ENCODE measurements around the gene FHIP2A. TPM values are rescaled to one million over a fixed set of nuclear protein-coding genes. Genes with fewer than 3 reads are reported as not detected.

Gene FHIP2A
- total RNA-seq, 2 experiments from 2014 or later = 15.2 to 17.6 TPM

DNA sequence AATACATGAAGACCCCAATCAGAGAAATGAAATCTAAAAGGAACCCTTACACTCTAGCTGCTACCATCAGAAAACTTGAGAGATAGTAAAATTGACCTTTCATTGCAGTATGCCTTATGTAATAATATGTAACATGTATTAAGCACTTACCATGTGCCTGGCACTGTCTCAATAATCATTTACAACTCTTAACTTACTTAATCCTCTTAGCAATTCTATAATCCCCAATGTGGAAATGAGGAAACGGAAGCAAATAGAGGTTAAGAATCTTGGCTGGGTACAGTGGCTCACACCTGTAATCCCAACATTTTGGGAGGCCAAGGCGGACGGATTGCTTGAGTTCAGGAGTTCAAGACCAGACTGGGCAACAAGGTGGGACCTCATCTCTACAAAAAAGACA, 29.8 kb upstream of the FHIP2A start:
- ChIA-PET CTCF (interaction anchor here (0.9 kb wide), 1 partner anchor 30 kb away, joined by 3 read pairs; the partner anchor contains the start of gene FHIP2A), POLR2A (no interaction called here)

DNA sequence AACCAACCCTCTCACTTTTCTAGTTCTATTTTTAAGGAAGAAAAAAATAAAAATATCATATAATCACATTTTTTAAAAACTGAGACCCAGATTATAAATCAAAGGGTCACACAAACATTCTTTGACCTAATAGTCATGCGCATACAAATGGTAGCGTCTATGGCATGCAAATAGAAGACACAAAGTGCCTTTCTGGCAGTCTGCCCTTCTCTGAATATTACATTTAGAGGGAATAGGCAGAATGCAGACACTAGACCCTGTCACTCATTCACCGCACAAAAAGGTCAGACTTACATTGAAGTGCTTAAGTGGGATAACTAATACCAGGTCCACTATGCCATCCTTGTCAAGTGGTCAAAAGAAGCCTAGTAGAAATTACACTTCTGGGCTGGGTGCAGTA, 26.5 kb upstream of the FHIP2A start:
- H3K4me3 Mint-ChIP-seq = no peak overlapping the region
- peaks cover 8% of the 10 kb centered on the region for H3K4me1 Mint-ChIP-seq (ENCODE audit: low read depth)
- CTCF ChIA-PET = interaction anchor here (1.4 kb wide), 1 partner anchor 10 kb away, joined by 4 read pairs; no protein-coding TSS in a partner anchor
- peaks cover 3% of the 10 kb centered on the region for H3K9me3 Mint-ChIP-seq (ENCODE audit: insufficient read depth)
- POLR2A ChIA-PET = no interaction called here
- peaks cover 21% of the 10 kb centered on the region for H3K36me3 Mint-ChIP-seq (ENCODE audit: low read depth)
- DNase-seq (no peak), ATAC-seq (no peak)
- H3K27ac Mint-ChIP-seq = no peak overlapping the region
- H3K27me3 Mint-ChIP-seq (ENCODE audit: low read depth) = peaks cover 8% of the 10 kb centered on the region

More for the DNA sequence above, 29.8 kb upstream of the FHIP2A start:
- H3K27ac Mint-ChIP-seq = no peak overlapping the region
- no peak overlapping the region for H3K4me3 Mint-ChIP-seq
- no peak for DNase-seq
- H3K27me3 Mint-ChIP-seq (ENCODE audit: low read depth) = peaks cover 2% of the 10 kb centered on the region
- no peak for ATAC-seq
- H3K36me3 Mint-ChIP-seq (ENCODE audit: low read depth) = peaks cover 9% of the 10 kb centered on the region
- H3K9me3 Mint-ChIP-seq (ENCODE audit: insufficient read depth) = peaks cover 3% of the 10 kb centered on the region
- H3K4me1 Mint-ChIP-seq (ENCODE audit: low read depth) = no peaks in the 10 kb centered on the region

GRCh38 chr10:114800361-114800760, 21.2 kb upstream of the FHIP2A start:
- ChIA-PET POLR2A (interaction anchor here (1.4 to 1.7 kb wide), 2 partner anchors 10 to 259 kb away, joined by 5 to 9 read pairs; no protein-coding TSS in a partner anchor), CTCF (no interaction called here)
- peak overlapping the region; percentile 63 for H3K4me3 Mint-ChIP-seq

DNA sequence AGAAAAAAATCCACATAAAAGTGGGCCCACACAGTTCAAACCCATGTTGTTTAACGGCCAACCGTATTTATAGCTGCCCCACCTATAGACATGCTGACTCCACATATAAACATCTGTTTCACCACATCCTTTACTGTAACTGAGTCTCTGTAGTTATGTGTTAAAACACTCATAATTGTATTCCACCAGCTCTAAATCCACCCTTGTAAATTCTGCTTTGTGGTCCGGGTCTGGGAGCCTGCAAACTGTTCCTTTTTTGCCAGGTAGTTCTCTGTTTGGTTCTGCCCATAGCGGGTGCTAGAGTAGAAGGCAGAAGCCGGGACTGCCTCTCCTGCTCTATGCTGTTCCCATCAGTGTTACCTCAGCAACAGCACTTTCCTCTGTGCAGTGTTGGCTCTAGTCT, 20.2 kb upstream of the FHIP2A start:
- Mint-ChIP-seq H3K9me3 (ENCODE audit: insufficient read depth) (no peaks in the 10 kb centered on the region), H3K36me3 (ENCODE audit: low read depth) (peaks cover 20% of the 10 kb centered on the region), H3K4me1 (ENCODE audit: low read depth) (peaks cover 34% of the 10 kb centered on the region), H3K4me3 (peak overlapping the region; percentile 63), H3K27me3 (ENCODE audit: low read depth) (peaks cover 8% of the 10 kb centered on the region), H3K27ac (peak overlapping the region; percentile 88)
- ChIA-PET CTCF (interaction anchor here (0.8 to 1.3 kb wide), 5 partner anchors 9 to 497 kb away, joined by 3 to 20 read pairs (median 5); partner anchors contain the start of gene FHIP2A), POLR2A (interaction anchor here (0.6 to 1.7 kb wide), 5 partner anchors 9 to 262 kb away, joined by 3 to 21 read pairs (median 5); partner anchors contain the start of gene FHIP2A)
- ATAC-seq (peak; percentile 88), DNase-seq (peak; percentile 61)

More at GRCh38 chr10:114800361-114800760, 21.2 kb upstream of the FHIP2A start:
- H3K27ac Mint-ChIP-seq = peak overlapping the region; percentile 88
- peaks cover 20% of the 10 kb centered on the region for H3K36me3 Mint-ChIP-seq (ENCODE audit: low read depth)
- DNase-seq = no peak
- no peaks in the 10 kb centered on the region for H3K9me3 Mint-ChIP-seq (ENCODE audit: insufficient read depth)
- H3K27me3 Mint-ChIP-seq (ENCODE audit: low read depth) = peaks cover 8% of the 10 kb centered on the region
- peaks cover 34% of the 10 kb centered on the region for H3K4me1 Mint-ChIP-seq (ENCODE audit: low read depth)
- ATAC-seq = no peak

DNA sequence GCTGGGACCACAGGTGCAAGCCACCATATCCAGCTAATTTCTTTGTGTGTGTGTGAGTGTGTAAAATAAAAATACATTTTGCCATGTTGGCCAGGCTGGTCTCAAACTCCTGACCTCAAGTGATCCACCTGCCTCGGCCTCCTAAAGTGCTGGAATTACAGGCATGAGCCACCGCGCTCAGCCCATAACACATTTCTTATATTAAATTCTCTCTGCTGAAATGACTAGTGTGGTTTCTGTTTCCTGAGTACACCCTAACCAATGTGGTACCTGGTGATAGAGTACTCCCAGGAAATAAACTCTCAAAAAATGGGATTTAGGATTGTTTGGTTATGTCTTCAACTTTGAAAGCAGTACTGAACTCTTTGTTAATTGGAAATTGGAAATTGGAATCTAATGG, 19.4 kb upstream of the FHIP2A start:
- H3K4me3 Mint-ChIP-seq = peak overlapping the region; percentile 14

DNA sequence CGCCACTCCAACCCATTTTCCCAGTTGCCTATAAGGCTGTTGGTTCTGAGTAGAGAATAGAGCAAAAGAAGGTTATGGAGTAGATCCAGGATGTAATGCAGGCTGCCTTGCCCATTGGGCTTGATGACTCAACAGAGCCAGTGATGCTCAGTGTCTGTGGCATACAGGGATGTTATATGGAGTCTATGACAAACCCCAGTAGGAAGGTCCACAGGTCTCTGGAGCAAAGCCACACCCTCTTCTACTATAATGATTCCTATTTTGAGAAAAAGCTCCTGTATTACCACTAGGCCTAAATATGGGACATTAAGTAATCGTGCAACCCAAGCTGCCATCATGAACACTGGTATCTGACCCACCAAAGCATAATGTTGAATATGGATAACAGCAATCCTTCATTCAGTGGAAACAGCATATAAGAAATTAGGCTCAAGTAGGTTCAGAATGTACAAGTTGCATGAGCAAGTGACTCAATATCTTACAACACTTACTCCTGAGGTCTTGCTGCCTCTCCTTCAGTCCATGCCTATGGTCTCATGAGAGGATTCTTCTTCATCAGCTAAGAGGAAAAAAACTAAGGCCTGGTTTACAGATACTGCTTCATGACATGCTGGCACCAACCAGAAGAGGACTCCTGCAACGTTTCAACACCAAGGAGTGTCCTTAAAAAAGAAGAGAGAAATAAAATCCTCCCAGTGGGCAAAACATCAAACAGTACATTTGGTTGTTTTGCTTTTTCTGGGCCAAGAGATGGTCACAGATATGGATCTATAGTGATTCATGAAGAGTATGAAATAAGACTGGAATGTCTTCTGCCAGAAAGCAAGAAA, 14.8 kb upstream of the FHIP2A start:
- peaks cover 24% of the 10 kb centered on the region for H3K4me1 Mint-ChIP-seq (ENCODE audit: low read depth)
- H3K36me3 Mint-ChIP-seq (ENCODE audit: low read depth) = peaks cover 7% of the 10 kb centered on the region
- no peak overlapping the region for H3K4me3 Mint-ChIP-seq
- H3K27ac Mint-ChIP-seq = no peak overlapping the region
- ATAC-seq = no peak
- no peak for DNase-seq
- ChIA-PET POLR2A (no interaction called here), CTCF (no interaction called here)
- no peaks in the 10 kb centered on the region for H3K9me3 Mint-ChIP-seq (ENCODE audit: insufficient read depth)
- H3K27me3 Mint-ChIP-seq (ENCODE audit: low read depth) = no peaks in the 10 kb centered on the region

More for the DNA sequence above, 19.4 kb upstream of the FHIP2A start:
- DNase-seq (no peak), ATAC-seq (no peak)
- Mint-ChIP-seq H3K4me1 (ENCODE audit: low read depth) (peaks cover 34% of the 10 kb centered on the region), H3K27me3 (ENCODE audit: low read depth) (peaks cover 1% of the 10 kb centered on the region), H3K27ac (peak overlapping the region; percentile 70), H3K36me3 (ENCODE audit: low read depth) (peaks cover 14% of the 10 kb centered on the region), H3K9me3 (ENCODE audit: insufficient read depth) (no peaks in the 10 kb centered on the region)
- ChIA-PET CTCF (interaction anchor here (0.8 to 1.3 kb wide), 3 partner anchors 9 to 20 kb away, joined by 3 to 20 read pairs (median 9); partner anchors contain the start of gene FHIP2A), POLR2A (interaction anchor here (0.6 to 1.2 kb wide), 3 partner anchors 13 to 20 kb away, joined by 3 to 21 read pairs (median 7); partner anchors contain the start of gene FHIP2A)

DNA sequence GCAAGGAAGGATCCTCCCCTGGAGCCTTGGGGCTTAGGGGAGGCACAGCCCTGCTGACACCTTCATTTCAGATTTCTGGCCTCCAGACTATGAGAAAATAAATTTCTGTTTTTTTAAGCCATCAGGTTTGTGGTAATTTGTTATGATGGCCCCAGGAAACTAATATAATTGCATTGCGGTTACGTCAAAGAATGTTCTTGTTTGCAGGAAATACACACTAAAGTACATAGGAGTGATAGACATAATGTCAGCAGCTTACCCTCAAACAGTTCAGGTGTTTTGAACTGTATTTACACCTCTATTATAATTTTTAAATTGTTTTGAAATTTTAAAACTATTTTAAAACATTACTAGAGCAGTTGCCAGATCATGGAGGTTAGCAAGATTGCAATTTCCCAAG, 12.6 kb upstream of the FHIP2A start:
- ChIA-PET CTCF (interaction anchor here (0.7 kb wide), 1 partner anchor 23 kb away, joined by 3 read pairs; no protein-coding TSS in a partner anchor), POLR2A (no interaction called here)
- ATAC-seq (no peak), DNase-seq (no peak)
- peaks cover 3% of the 10 kb centered on the region for H3K36me3 Mint-ChIP-seq (ENCODE audit: low read depth)
- no peaks in the 10 kb centered on the region for H3K9me3 Mint-ChIP-seq (ENCODE audit: insufficient read depth)
- no peak overlapping the region for H3K27ac Mint-ChIP-seq
- peaks cover 21% of the 10 kb centered on the region for H3K4me1 Mint-ChIP-seq (ENCODE audit: low read depth)
- no peaks in the 10 kb centered on the region for H3K27me3 Mint-ChIP-seq (ENCODE audit: low read depth)
- no peak overlapping the region for H3K4me3 Mint-ChIP-seq

GRCh38 chr10:114810926-114811325, 10.7 kb upstream of the FHIP2A start:
- Mint-ChIP-seq H3K27ac (peak overlapping the region; percentile 74), H3K9me3 (ENCODE audit: insufficient read depth) (no peaks in the 10 kb centered on the region), H3K36me3 (ENCODE audit: low read depth) (peaks cover 3% of the 10 kb centered on the region), H3K27me3 (ENCODE audit: low read depth) (no peaks in the 10 kb centered on the region), H3K4me3 (peak overlapping the region; percentile 6), H3K4me1 (ENCODE audit: low read depth) (peaks cover 21% of the 10 kb centered on the region)
- peak; percentile 26 for DNase-seq
- POLR2A ChIA-PET = interaction anchor here (0.7 to 3.7 kb wide), 3 partner anchors 10 to 306 kb away, joined by 3 to 25 read pairs (median 9); partner anchors contain the start of gene FHIP2A
- CTCF ChIA-PET = interaction anchor here (1.1 to 5.5 kb wide), 4 partner anchors 9 to 144 kb away, joined by 3 to 48 read pairs (median 6); partner anchors contain the start of gene FHIP2A
- ATAC-seq = peak; percentile 86

DNA sequence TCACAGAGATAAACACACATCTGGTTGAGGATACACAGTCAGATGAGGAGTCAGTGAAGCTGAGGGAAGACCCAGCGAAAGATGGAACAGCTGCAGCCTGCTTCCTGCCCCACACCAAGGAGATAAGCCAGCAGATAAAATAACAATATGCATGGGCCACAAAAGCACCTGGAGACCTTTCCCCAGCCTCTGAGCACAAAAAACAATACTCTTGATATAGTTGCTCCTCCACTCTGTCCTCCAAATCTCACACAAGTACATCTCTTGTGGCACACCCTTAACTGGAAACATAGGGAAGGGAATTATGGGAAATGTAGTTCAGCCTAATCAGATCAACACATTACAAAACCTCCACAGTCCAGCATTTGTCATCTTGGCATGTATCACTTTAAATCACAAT, 9.7 kb upstream of the FHIP2A start:
- H3K27ac Mint-ChIP-seq = no peak overlapping the region
- no peak for ATAC-seq
- no peak for DNase-seq
- H3K9me3 Mint-ChIP-seq (ENCODE audit: insufficient read depth) = no peaks in the 10 kb centered on the region
- ChIA-PET POLR2A (interaction anchor here (3.7 kb wide), 1 partner anchor 10 kb away, joined by 25 read pairs; the partner anchor contains the start of gene FHIP2A), CTCF (interaction anchor here (0.8 to 5.5 kb wide), 2 partner anchors 10 to 261 kb away, joined by 4 to 48 read pairs; partner anchors contain the start of gene FHIP2A)
- peaks cover 21% of the 10 kb centered on the region for H3K4me1 Mint-ChIP-seq (ENCODE audit: low read depth)
- no peak overlapping the region for H3K4me3 Mint-ChIP-seq
- H3K36me3 Mint-ChIP-seq (ENCODE audit: low read depth) = peaks cover 3% of the 10 kb centered on the region
- H3K27me3 Mint-ChIP-seq (ENCODE audit: low read depth) = no peaks in the 10 kb centered on the region

- no peak overlapping the region for H3K27ac Mint-ChIP-seq
- peaks cover 17% of the 10 kb centered on the region for H3K4me1 Mint-ChIP-seq (ENCODE audit: low read depth)
- ChIA-PET CTCF (no interaction called here), POLR2A (interaction anchor here (0.6 to 0.8 kb wide), 2 partner anchors 13 to 40 kb away, joined by 3 to 7 read pairs; no protein-coding TSS in a partner anchor)
- H3K36me3 Mint-ChIP-seq (ENCODE audit: low read depth) = no peaks in the 10 kb centered on the region
- H3K9me3 Mint-ChIP-seq (ENCODE audit: insufficient read depth) = no peaks in the 10 kb centered on the region
- H3K4me3 Mint-ChIP-seq = no peak overlapping the region
- peaks cover 12% of the 10 kb centered on the region for H3K27me3 Mint-ChIP-seq (ENCODE audit: low read depth)
- DNase-seq (no peak), ATAC-seq (no peak)
These were observed 5.8 kb upstream of the FHIP2A start for GRCh38 chr10:114815791-114816190.

DNA sequence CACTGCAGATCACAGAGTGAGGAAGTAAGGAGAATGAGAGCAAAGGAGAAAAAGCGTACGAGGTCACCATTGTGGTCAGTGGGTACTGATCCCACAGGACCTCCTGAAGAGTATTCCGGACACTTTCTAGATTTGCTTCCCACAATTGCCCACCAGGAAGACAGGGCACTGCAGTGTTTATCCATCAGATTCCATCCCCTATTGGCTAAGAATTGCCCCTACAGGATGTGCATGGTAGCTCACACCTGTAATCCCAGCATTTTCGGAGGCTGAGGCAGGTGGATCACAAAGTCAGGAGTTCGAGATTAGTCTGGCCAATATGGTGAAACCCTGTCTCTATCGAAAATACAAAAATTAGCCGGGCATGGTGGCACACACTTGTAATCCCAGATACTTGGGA, 5.3 kb upstream of the FHIP2A start:
- no peak for ATAC-seq
- POLR2A ChIA-PET = no interaction called here
- peaks cover 12% of the 10 kb centered on the region for H3K27me3 Mint-ChIP-seq (ENCODE audit: low read depth)

DNA sequence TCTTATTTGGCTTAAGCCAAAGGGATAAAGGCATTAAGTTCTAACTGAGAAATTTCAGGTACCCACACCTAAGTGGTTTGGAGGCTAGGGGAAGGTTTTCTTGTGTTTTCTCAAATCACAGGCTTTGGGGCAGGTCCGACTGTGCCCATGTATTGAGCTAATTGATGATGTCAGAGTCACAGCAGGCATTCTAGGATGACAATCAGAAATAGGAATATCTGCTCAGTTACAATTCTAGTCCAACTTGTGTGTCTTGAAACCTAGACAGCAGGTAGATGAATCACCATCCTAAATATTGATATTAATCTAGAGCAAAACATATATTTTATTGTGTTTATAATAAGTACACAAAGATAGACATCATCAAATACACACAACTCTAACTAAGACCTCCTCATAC, 2.3 kb upstream of the FHIP2A start:
- peaks cover 8% of the 10 kb centered on the region for H3K36me3 Mint-ChIP-seq (ENCODE audit: low read depth)

More for the DNA sequence above, 5.3 kb upstream of the FHIP2A start:
- H3K9me3 Mint-ChIP-seq (ENCODE audit: insufficient read depth) = no peaks in the 10 kb centered on the region
- H3K36me3 Mint-ChIP-seq (ENCODE audit: low read depth) = no peaks in the 10 kb centered on the region
- peaks cover 16% of the 10 kb centered on the region for H3K4me1 Mint-ChIP-seq (ENCODE audit: low read depth)
- CTCF ChIA-PET = no interaction called here
- H3K27ac Mint-ChIP-seq = no peak overlapping the region
- H3K4me3 Mint-ChIP-seq = no peak overlapping the region
- no peak for DNase-seq

More for the DNA sequence above, 2.3 kb upstream of the FHIP2A start:
- ATAC-seq = no peak
- POLR2A ChIA-PET = no interaction called here
- H3K27me3 Mint-ChIP-seq (ENCODE audit: low read depth) = peaks cover 12% of the 10 kb centered on the region
- no peak overlapping the region for H3K4me3 Mint-ChIP-seq
- DNase-seq = no peak
- no peaks in the 10 kb centered on the region for H3K9me3 Mint-ChIP-seq (ENCODE audit: insufficient read depth)
- no peak overlapping the region for H3K27ac Mint-ChIP-seq
- H3K4me1 Mint-ChIP-seq (ENCODE audit: low read depth) = peaks cover 22% of the 10 kb centered on the region
- CTCF ChIA-PET = no interaction called here

All from activated CD8-positive, alpha-beta T cell treated with anti-CD3 and anti-CD28 coated beads, Interleukin-2, amount 10 ng/mL, durations not matched to agents 7 days and 5 days (primary cell).